Measurements from ENCODE around the gene AFF2. TPM values are rescaled to one million over a fixed set of nuclear protein-coding genes. Genes with fewer than 3 reads are reported as not detected.

Gene AFF2
- total and polyA plus RNA-seq, 4 donors, result 1.2 to 13.0 (median 3.9) TPM

DNA sequence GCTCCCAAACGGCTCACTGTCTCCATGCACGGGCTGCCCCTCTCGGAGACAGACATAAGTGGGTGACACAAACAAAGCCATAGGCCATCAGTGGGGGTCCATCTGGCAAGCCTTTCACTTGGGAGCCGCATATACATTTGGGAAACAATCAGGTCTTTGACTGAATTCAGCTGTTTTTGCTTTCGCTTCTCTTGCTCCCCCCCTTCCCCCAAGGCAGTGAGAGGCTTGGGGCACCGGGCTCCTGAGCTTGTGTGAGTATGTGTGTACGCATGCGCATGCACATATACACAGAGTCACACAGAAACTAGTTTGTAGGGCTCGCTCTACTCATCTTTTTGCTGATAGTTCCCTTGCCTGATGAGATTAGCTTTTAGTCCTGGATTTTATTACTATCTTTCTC lies 284.4 kb downstream of the AFF2 start:
- H3K4me3 ChIP-seq, result no peak overlapping the region
- H3K27ac ChIP-seq (ENCODE audit: low read depth in 1 of 2, low read length in 1 of 2), result no peak overlapping the region
- TF ChIP-seq, protein P1, sequence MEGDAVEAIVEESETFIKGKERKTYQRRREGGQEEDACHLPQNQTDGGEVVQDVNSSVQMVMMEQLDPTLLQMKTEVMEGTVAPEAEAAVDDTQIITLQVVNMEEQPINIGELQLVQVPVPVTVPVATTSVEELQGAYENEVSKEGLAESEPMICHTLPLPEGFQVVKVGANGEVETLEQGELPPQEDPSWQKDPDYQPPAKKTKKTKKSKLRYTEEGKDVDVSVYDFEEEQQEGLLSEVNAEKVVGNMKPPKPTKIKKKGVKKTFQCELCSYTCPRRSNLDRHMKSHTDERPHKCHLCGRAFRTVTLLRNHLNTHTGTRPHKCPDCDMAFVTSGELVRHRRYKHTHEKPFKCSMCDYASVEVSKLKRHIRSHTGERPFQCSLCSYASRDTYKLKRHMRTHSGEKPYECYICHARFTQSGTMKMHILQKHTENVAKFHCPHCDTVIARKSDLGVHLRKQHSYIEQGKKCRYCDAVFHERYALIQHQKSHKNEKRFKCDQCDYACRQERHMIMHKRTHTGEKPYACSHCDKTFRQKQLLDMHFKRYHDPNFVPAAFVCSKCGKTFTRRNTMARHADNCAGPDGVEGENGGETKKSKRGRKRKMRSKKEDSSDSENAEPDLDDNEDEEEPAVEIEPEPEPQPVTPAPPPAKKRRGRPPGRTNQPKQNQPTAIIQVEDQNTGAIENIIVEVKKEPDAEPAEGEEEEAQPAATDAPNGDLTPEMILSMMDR (IDR thresholded peaks at IDR 0.05; ENCODE audit: control extremely low read depth, extremely low read depth), result no peak
- no peak overlapping the region for H3K9ac ChIP-seq (ENCODE audit: insufficient read depth in 1 of 2, low read length in 2 of 2)
- ATAC-seq (ENCODE audit: insufficient read depth, low FRiP score) (no peak), DNase-seq (peak in 2 of 3 donors; percentile 15 to 28)
- 67 to 92% methylated on average over 8 to 9 of the region's 9 CpGs for WGBS, 2 donors
- H3K4me1 ChIP-seq (ENCODE audit: control insufficient read depth in 5 of 5, insufficient read depth in 5 of 5, low read length in 5 of 5), result peaks cover 0 to 5% (median 0%) of the 10 kb centered on the region in 5 donors
- H3K9me3 ChIP-seq (ENCODE audit: control insufficient read depth in 4 of 4, insufficient read depth in 3 of 4, low read length in 3 of 4), result peaks cover 0 to 2% (median 0%) of the 10 kb centered on the region in 4 donors
- H3K27me3 ChIP-seq (ENCODE audit: control insufficient read depth in 3 of 3, insufficient read depth in 3 of 3, low read length in 2 of 3), result peaks cover 0 to 8% (median 4%) of the 10 kb centered on the region in 3 donors
- H3K36me3 ChIP-seq (ENCODE audit: control insufficient read depth in 4 of 4, insufficient read depth in 4 of 4, low read length in 4 of 4), result no peaks in the 10 kb centered on the region

- DNase-seq, result no peak
- no peak for ATAC-seq (ENCODE audit: insufficient read depth, low FRiP score)
- no peaks in the 10 kb centered on the region for H3K36me3 ChIP-seq (ENCODE audit: control insufficient read depth in 4 of 4, insufficient read depth in 4 of 4, low read length in 4 of 4)
- H3K27ac ChIP-seq (ENCODE audit: low read depth in 1 of 2, low read length in 1 of 2), result no peak overlapping the region
- no peak overlapping the region for H3K9ac ChIP-seq (ENCODE audit: insufficient read depth in 1 of 2, low read length in 2 of 2)
- H3K9me3 ChIP-seq (ENCODE audit: control insufficient read depth in 4 of 4, insufficient read depth in 3 of 4, low read length in 3 of 4), result peaks cover 0 to 2% (median 0%) of the 10 kb centered on the region in 4 donors
- TF ChIP-seq, protein P1 (IDR thresholded peaks at IDR 0.05; ENCODE audit: control extremely low read depth, extremely low read depth), result no peak
- H3K4me3 ChIP-seq, result no peak overlapping the region
- WGBS, 2 donors, result 29 to 65% methylated on average over 1 of the region's 1 CpG
- peaks cover 0 to 5% (median 0%) of the 10 kb centered on the region in 5 donors for H3K4me1 ChIP-seq (ENCODE audit: control insufficient read depth in 5 of 5, insufficient read depth in 5 of 5, low read length in 5 of 5)
- H3K27me3 ChIP-seq (ENCODE audit: control insufficient read depth in 3 of 3, insufficient read depth in 3 of 3, low read length in 2 of 3), result peaks cover 0 to 8% (median 4%) of the 10 kb centered on the region in 3 donors
Measured at GRCh38 chrX:148785256-148785655, 284.8 kb downstream of the AFF2 start.

- no peak for ATAC-seq (ENCODE audit: insufficient read depth, low FRiP score)
- peaks cover 0 to 5% (median 0%) of the 10 kb centered on the region in 5 donors for H3K4me1 ChIP-seq (ENCODE audit: control insufficient read depth in 5 of 5, insufficient read depth in 5 of 5, low read length in 5 of 5)
- DNase-seq, result no peak
- no peaks in the 10 kb centered on the region for H3K9me3 ChIP-seq (ENCODE audit: control insufficient read depth in 4 of 4, insufficient read depth in 3 of 4, low read length in 3 of 4)
- no peak overlapping the region for H3K9ac ChIP-seq (ENCODE audit: insufficient read depth in 1 of 2, low read length in 2 of 2)
- no peaks in the 10 kb centered on the region for H3K36me3 ChIP-seq (ENCODE audit: control insufficient read depth in 4 of 4, insufficient read depth in 4 of 4, low read length in 4 of 4)
- 68 to 88% methylated on average over 4 of the region's 4 CpGs for WGBS, 2 donors
- TF ChIP-seq, protein P1 (IDR thresholded peaks at IDR 0.05; ENCODE audit: control extremely low read depth, extremely low read depth), result no peak
- H3K27ac ChIP-seq (ENCODE audit: low read depth in 1 of 2, low read length in 1 of 2), result no peak overlapping the region
- no peak overlapping the region for H3K4me3 ChIP-seq
- peaks cover 0 to 7% (median 4%) of the 10 kb centered on the region in 3 donors for H3K27me3 ChIP-seq (ENCODE audit: control insufficient read depth in 3 of 3, insufficient read depth in 3 of 3, low read length in 2 of 3)
Measured at GRCh38 chrX:148788449-148788848, 288.0 kb downstream of the AFF2 start.

DNA sequence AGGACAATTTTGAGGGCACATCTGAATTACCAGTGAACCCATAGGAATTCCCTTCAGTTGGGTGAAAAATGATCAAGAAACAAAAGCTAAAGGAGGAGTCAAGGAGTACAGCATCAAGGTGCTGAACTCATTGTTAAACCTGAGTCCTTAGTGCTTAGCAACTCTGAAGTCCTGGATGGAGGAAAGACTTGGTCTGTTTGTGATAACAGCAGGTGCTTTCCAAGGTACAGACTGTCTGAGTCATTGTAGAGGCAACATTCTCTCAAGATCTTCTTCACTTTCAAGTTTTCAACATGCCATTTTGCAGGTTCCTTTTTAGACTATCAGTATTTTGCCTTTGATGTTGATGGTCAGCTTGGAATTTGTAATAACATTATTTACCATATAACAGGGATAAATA lies 293.9 kb downstream of the AFF2 start:
- no peaks in the 10 kb centered on the region for H3K4me1 ChIP-seq (ENCODE audit: control insufficient read depth in 5 of 5, insufficient read depth in 5 of 5, low read length in 5 of 5)
- ATAC-seq (ENCODE audit: insufficient read depth, low FRiP score), result no peak

More for the DNA sequence above, 293.9 kb downstream of the AFF2 start:
- Histone ChIP-seq H3K9ac (ENCODE audit: insufficient read depth in 1 of 2, low read length in 2 of 2) (no peak overlapping the region), H3K4me3 (no peak overlapping the region), H3K27me3 (ENCODE audit: control insufficient read depth in 3 of 3, insufficient read depth in 3 of 3, low read length in 2 of 3) (no peaks in the 10 kb centered on the region), H3K36me3 (ENCODE audit: control insufficient read depth in 4 of 4, insufficient read depth in 4 of 4, low read length in 4 of 4) (no peaks in the 10 kb centered on the region), H3K27ac (ENCODE audit: low read depth in 1 of 2, low read length in 1 of 2) (no peak overlapping the region), H3K9me3 (ENCODE audit: control insufficient read depth in 4 of 4, insufficient read depth in 3 of 4, low read length in 3 of 4) (no peaks in the 10 kb centered on the region)
- DNase-seq, result no peak
- TF ChIP-seq, protein P1 (IDR thresholded peaks at IDR 0.05; ENCODE audit: control extremely low read depth, extremely low read depth), result no peak
